ENCODE measurements around the gene PKD1L1.

PKD1L1 gene

DNA sequence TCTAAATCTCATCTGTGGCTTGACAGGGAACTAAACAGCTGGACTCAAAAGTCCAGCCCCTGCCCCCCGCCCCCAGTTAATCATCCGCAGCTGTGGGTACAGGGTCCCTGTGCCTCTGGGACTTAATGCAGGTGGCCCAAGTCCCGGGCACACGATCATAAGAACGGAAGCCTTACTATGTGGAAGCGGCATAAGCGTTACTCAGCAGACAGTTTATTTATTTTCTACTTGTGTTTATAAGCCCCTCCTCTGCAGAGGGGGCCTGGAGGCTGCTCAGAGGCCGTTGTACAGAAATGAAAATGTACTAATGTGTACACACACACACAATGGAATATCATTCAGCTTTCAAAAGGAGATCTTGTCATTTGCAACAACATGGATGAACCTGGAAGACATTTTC, 208.4 kb downstream of the PKD1L1 start:
- TF ChIP-seq, protein P1, sequence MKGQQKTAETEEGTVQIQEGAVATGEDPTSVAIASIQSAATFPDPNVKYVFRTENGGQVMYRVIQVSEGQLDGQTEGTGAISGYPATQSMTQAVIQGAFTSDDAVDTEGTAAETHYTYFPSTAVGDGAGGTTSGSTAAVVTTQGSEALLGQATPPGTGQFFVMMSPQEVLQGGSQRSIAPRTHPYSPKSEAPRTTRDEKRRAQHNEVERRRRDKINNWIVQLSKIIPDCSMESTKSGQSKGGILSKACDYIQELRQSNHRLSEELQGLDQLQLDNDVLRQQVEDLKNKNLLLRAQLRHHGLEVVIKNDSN (IDR thresholded peaks at IDR 0.05): no peak
- TF ChIP-seq FOXM1 (IDR thresholded peaks at IDR 0.05; ENCODE audit: borderline replicate concordance, low read depth): no peak
- no peak for TF ChIP-seq REST (IDR thresholded peaks at IDR 0.05; ENCODE audit: low read depth)
- TF ChIP-seq EP300 (IDR thresholded peaks at IDR 0.05; ENCODE audit: borderline replicate concordance): no peak
- no peak for TF ChIP-seq EGR1 (IDR thresholded peaks at IDR 0.05)
- no peak for TF ChIP-seq MAX (IDR thresholded peaks at IDR 0.05)
- TF ChIP-seq TCF12 (IDR thresholded peaks at IDR 0.05; ENCODE audit: low read depth): no peak

- TF ChIP-seq ZBTB7A (IDR thresholded peaks at IDR 0.05; ENCODE audit: low read depth): no peak
- TF ChIP-seq TAF1 (IDR thresholded peaks at IDR 0.05; ENCODE audit: low read depth): no peak
- TF ChIP-seq TCF12 (IDR thresholded peaks at IDR 0.05; ENCODE audit: low read depth): no peak
- TF ChIP-seq MAX (IDR thresholded peaks at IDR 0.05): no peak
- no peak for TF ChIP-seq EGR1 (IDR thresholded peaks at IDR 0.05)
- no peak for TF ChIP-seq NFIC (IDR thresholded peaks at IDR 0.05)
- no peak for TF ChIP-seq YY1 (IDR thresholded peaks at IDR 0.05; ENCODE audit: low read depth)
- no peak for TF ChIP-seq FOXM1 (IDR thresholded peaks at IDR 0.05; ENCODE audit: borderline replicate concordance, low read depth)
- no peak for TF ChIP-seq TEAD4 (IDR thresholded peaks at IDR 0.05)
- no peak for TF ChIP-seq REST (IDR thresholded peaks at IDR 0.05; ENCODE audit: low read depth)
- no peak for TF ChIP-seq RAD21 (IDR thresholded peaks at IDR 0.05; ENCODE audit: low read depth)
- TF ChIP-seq CREB1 (IDR thresholded peaks at IDR 0.05; ENCODE audit: low read depth): no peak
- no peak for TF ChIP-seq CEBPB (IDR thresholded peaks at IDR 0.05)
- TF ChIP-seq, protein P1 (IDR thresholded peaks at IDR 0.05): no peak
- TF ChIP-seq EP300 (IDR thresholded peaks at IDR 0.05; ENCODE audit: borderline replicate concordance): no peak
Observed at GRCh38 chr7:47739301-47739875, 208.9 kb downstream of the PKD1L1 start.

- TF ChIP-seq MAX (IDR thresholded peaks at IDR 0.05): no peak
- TF ChIP-seq TEAD4 (IDR thresholded peaks at IDR 0.05): no peak
- TF ChIP-seq NFIC (IDR thresholded peaks at IDR 0.05): no peak
- no peak for TF ChIP-seq REST (IDR thresholded peaks at IDR 0.05; ENCODE audit: low read depth)
- no peak for TF ChIP-seq YY1 (IDR thresholded peaks at IDR 0.05; ENCODE audit: low read depth)
- no peak for TF ChIP-seq ZBTB7A (IDR thresholded peaks at IDR 0.05; ENCODE audit: low read depth)
- TF ChIP-seq TAF1 (IDR thresholded peaks at IDR 0.05; ENCODE audit: low read depth): no peak
- TF ChIP-seq TCF12 (IDR thresholded peaks at IDR 0.05; ENCODE audit: low read depth): no peak
- no peak for TF ChIP-seq CREB1 (IDR thresholded peaks at IDR 0.05; ENCODE audit: low read depth)
- TF ChIP-seq CEBPB (IDR thresholded peaks at IDR 0.05): no peak
- TF ChIP-seq RAD21 (IDR thresholded peaks at IDR 0.05; ENCODE audit: low read depth): no peak
- TF ChIP-seq, protein P1 (IDR thresholded peaks at IDR 0.05): no peak
- TF ChIP-seq EGR1 (IDR thresholded peaks at IDR 0.05): no peak
- TF ChIP-seq FOXM1 (IDR thresholded peaks at IDR 0.05; ENCODE audit: borderline replicate concordance, low read depth): no peak
- TF ChIP-seq EP300 (IDR thresholded peaks at IDR 0.05; ENCODE audit: borderline replicate concordance): no peak
Observed at GRCh38 chr7:47738563-47739166, 209.6 kb downstream of the PKD1L1 start.
